ENCODE data around the gene CHPT1.
"Not testable (repeated sequence)": the region's sequence is repeated elsewhere in the genome, so short reads cannot be mapped to it uniquely, and the experiment has no call there.

CHPT1 gene

GRCh38 chr12:101729842-101730241 lies 32.4 kb downstream of the CHPT1 start:
- DNase-seq = no peak

GRCh38 chr12:101732318-101732717 lies 34.9 kb downstream of the CHPT1 start:
- no peak for DNase-seq

GRCh38 chr12:101733166-101733565 lies 35.7 kb downstream of the CHPT1 start:
- no peak for DNase-seq

GRCh38 chr12:101734482-101734881 lies 37.0 kb downstream of the CHPT1 start:
- not testable (repeated sequence) for DNase-seq

GRCh38 chr12:101737476-101737875 lies 40.0 kb downstream of the CHPT1 start:
- no peak for DNase-seq

- no peak for DNase-seq
Measured at GRCh38 chr12:101738920-101739665, 41.7 kb downstream of the CHPT1 start, which contains the start of gene SYCP3. SYCP3 (minus strand) TSS chr12:101739462; CDS start chr12:101737935, 1,527 bp downstream.

GRCh38 chr12:101740566-101740965 lies 43.1 kb downstream of the CHPT1 start:
- DNase-seq = no peak

- DNase-seq = no peak
Measured at GRCh38 chr12:101740980-101741379, 43.5 kb downstream of the CHPT1 start.

- DNase-seq = no peak
Measured at GRCh38 chr12:101743242-101743641, 45.8 kb downstream of the CHPT1 start.

GRCh38 chr12:101743724-101744472 lies 46.5 kb downstream of the CHPT1 start:
- DNase-seq = peak in 2 of 5 experiments; percentile 19 to 61

- DNase-seq = no peak
Measured at GRCh38 chr12:101745481-101745880, 48.0 kb downstream of the CHPT1 start.

GRCh38 chr12:101746196-101746595 lies 48.8 kb downstream of the CHPT1 start:
- no peak for DNase-seq

- DNase-seq = no peak
Measured at GRCh38 chr12:101746661-101747060, 49.2 kb downstream of the CHPT1 start.

- DNase-seq = no peak
Measured at GRCh38 chr12:101747697-101748096, 50.3 kb downstream of the CHPT1 start.

- DNase-seq = no peak
Measured at GRCh38 chr12:101748907-101749306, 51.5 kb downstream of the CHPT1 start.

GRCh38 chr12:101749657-101750056 lies 52.2 kb downstream of the CHPT1 start:
- no peak for DNase-seq

GRCh38 chr12:101750152-101750551 lies 52.7 kb downstream of the CHPT1 start:
- DNase-seq = no peak

GRCh38 chr12:101759396-101760047 lies 62.1 kb downstream of the CHPT1 start:
- peak in 1 of 5 experiments; percentile 41 for DNase-seq

- DNase-seq = no peak
Measured at GRCh38 chr12:101761350-101761749, 63.9 kb downstream of the CHPT1 start.

- DNase-seq = no peak
Measured at GRCh38 chr12:101761781-101762180, 64.3 kb downstream of the CHPT1 start.

- no peak for DNase-seq
Measured at GRCh38 chr12:101763246-101763931, 65.9 kb downstream of the CHPT1 start.

GRCh38 chr12:101764051-101764792 lies 66.8 kb downstream of the CHPT1 start:
- DNase-seq = no peak
